Glomerular visceral epithelial cell (primary cell): ENCODE results near the gene IL22RA1.
A peak's percentile ranks its signal among the peaks of the same experiment; 100 is the strongest.

Experiments
- DNase-seq: peaks from one replicate; pipeline ENCODE4 v3.0.0-alpha.2; 2016; ENCODE audit errors: extremely low spot score

IL22RA1 gene

GRCh38 chr1:24075590-24075854, 67.4 kb downstream of the IL22RA1 start:
- DNase-seq: no peak

DNA sequence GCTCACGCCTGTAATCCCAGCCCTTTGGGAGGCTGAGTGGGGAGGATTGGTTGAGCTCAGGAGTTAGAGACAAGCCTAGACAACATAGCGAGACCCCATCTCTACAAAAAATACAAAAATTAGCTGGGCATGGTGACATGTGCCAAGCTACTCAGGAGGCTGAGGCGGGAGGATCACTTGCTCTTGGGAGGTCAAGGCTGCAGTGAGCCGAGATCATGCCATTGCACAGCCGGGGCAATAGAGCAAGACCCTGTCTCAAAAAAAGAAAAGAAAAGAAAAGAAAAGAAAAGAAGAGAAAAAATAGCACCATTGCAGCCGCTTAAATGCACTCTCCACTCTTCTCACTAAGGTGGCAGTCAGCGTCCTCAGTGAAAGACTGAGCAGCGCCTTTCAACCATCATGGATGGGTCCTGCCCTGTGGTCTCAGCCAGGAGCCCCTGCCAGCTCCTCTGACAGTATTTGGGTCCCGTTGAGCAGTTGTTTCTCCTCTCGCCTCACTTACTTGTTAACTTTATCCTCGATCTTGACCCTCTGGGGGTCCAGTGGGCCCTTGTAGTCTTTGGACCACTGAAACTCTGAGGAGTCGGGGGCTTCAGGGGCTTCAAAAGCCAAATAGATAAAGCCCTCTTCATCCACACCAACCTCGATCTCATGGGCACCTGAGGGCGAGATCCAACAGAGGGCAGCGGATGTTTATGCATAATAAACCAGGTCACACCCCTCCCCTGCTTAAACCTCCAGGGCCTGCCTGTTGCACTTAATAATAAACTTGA, 67.9 kb downstream of the IL22RA1 start:
- no peak for DNase-seq

- DNase-seq: no peak
Measured at GRCh38 chr1:24074196-24074595, 68.7 kb downstream of the IL22RA1 start.

DNA sequence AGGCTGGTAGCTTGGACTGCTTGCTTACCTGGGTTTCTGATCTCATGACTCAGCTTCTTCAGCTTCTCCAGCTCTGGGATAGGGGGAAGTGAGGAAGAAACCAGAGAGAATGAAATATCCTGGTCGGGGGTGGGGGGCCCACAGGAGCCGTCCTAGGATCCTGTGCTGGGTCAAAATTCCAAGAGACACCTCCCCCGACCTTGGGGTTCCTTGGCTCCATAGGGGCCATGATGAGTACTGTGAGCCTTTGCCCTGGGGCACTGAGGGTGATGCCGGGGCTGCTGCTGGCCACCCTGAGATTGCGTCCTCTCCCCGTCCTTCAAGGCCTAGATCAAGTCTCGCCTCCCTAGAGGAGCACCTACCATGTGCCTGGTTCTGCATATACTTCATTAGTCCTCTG, 71.0 kb downstream of the IL22RA1 start:
- no peak for DNase-seq

- peak; percentile 80 for DNase-seq
Measured at GRCh38 chr1:24070821-24071393, 72.0 kb downstream of the IL22RA1 start.

- DNase-seq: no peak
Measured at GRCh38 chr1:24069817-24070216, 73.1 kb downstream of the IL22RA1 start.
